CD4-positive, alpha-beta T cell treated with Interleukin-21 for 1 hour (primary cell): ENCODE measurements around the gene PRDM15.

Experiments used
- DNase-seq: peaks from one replicate; pipeline ENCODE4 v3.0.0-alpha.2; 2020

The PRDM15 gene

DNA sequence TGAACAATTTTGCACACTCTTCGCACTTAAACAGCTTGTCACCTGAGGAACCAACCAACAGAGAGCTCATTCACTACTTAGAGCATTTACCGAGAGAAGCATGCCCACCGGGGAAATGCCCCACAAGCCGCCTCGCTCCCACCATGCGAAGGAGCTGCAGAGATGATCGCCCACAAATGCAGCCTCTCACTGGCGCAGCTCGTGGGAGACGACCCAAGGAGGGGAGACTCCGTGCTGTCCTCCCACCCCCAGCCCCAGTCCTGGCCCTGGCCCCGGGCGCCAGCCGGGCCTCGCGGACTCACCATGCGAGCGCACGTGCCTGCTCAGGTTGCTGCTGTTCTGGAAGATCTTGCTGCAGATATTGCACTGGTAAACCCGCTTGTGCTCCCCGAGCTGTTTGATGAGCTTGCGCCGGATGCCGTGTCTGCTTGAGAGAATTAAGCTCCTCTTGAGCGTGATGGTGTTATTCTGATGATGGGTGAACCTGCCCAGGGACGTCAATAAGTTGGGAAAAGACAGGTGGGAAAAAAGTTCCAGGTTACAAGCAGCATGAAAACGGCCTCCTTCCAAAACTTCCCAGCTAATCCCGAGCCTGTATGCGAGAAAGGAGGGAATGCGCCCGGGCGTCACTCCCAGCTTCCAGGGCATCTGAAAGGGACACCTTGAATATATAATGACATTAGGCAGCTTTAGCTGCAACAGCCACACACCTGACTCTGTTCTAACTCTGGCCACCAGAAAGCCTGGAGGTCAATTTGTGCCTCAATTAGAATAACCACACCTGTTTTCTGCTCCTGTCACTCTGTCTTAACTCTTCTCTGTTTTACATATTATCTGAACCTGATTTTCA, 42.8 kb downstream of the PRDM15 start:
- no peak for DNase-seq

DNA sequence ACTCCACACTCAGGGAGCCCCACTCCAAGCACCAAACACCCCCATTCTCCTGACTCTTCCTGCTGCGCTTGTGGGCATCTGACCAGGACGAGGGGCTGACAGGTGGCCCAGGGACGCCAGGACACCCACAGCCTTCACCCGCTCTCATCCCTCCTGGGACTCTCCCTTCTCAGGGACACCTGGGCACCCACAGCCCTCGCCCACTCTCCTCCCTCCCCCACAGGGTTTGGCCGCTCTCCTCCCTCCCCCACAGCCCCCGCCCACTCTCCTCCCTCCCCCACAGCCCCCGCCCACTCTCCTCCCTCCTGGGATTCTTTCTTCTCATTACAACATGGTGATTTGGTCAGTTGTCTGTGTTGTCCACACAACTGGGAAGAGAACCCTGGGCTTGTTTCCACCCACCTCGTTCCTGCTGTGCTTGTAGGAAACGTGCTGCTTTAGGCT, 43.4 kb downstream of the PRDM15 start:
- no peak for DNase-seq

DNA sequence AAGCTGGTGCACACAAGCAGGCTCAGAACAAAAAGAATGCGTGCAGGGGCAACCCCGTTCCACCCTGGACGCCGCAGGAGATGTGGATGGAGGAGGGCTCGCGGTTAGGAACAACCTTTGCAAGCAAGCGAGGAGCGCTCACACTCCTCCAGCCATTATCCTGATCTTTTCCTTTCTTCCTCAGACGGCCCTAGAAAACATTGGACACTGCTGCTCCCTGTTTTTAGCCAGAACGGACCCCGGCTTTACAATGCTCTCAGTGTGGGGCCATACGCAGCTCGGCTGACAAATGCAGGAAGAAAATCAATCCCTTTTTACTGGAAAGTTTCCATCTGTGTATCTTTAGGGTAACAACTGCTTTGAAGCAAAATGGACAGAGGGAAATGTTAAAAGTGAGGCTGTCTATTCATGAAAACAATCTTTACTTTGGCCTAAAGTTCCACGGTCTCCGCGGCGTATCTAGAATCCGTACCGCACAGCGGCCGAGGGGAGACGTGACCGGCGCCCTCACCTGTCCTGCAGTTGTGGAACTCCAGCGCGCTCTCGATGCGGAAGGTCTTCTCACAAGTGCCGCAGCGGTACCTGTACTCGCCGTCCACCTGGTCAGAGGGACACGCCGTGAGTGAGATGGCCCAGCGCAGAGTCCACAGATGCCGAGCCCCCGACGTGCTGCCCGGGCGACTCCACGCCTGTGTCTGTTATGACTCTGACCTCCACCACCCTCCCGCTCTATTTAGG, 44.0 kb downstream of the PRDM15 start:
- no peak for DNase-seq

DNA sequence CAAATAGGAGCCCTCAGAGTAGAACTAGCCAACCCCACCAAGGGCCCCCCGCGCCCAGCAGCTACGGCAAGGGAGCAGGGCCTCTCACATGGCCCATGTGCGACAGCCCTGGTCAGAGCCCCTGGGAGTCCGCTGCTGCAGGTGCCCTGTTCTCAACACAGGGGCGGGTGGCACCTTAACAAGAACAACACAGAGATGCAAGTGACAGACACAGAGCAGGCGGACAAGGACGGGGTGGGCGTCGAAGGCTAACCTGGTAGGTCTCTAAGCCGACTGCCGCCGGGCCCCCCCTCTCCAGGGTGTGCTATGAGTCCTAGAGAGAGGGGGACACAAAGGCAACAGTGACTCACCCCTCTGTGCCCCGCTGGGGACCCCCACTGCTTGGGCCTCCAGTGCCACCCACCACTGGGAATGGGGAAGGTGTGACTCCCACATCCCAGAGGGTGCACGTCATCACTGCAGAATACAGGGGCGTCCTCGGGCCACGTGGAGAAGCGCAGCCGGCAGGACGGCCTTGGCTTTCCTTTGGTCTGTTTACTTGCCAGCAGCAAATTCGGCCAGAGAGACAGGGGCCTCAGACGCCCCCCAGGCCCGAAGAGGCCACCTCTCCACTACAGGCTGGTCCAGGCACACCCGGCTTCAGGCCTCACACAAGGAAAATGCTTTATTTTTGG, 44.8 kb downstream of the PRDM15 start:
- DNase-seq: no peak

DNA sequence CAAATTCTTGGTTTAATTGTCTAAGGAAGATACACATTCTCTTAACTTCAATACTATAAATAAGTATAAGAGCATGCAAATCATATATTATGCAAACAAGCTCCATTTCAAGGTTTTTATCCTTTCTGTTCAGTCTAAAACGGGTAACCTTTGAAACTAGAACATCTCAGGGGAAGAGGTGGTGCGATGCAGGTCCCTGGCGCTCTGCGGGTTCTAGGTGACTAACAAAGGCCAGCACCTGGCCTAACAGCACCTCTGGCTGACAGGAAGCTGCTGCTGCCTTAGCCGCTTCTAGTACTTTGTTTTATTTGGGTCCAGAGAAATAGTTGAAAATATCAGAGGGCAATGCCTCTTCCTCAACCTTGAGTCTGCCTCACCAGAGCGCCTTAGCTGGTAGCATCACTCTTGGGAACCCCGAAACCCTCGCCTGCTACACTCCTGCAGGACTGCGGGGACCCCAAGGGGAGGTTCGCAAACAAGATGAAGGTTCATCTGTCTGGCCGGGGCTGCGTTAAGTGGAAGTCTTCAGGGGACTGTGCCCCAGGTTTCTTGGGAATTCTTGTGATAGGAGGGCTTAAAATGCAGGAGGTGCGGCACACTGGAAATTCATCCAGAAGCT, 45.5 kb downstream of the PRDM15 start:
- DNase-seq: no peak

DNA sequence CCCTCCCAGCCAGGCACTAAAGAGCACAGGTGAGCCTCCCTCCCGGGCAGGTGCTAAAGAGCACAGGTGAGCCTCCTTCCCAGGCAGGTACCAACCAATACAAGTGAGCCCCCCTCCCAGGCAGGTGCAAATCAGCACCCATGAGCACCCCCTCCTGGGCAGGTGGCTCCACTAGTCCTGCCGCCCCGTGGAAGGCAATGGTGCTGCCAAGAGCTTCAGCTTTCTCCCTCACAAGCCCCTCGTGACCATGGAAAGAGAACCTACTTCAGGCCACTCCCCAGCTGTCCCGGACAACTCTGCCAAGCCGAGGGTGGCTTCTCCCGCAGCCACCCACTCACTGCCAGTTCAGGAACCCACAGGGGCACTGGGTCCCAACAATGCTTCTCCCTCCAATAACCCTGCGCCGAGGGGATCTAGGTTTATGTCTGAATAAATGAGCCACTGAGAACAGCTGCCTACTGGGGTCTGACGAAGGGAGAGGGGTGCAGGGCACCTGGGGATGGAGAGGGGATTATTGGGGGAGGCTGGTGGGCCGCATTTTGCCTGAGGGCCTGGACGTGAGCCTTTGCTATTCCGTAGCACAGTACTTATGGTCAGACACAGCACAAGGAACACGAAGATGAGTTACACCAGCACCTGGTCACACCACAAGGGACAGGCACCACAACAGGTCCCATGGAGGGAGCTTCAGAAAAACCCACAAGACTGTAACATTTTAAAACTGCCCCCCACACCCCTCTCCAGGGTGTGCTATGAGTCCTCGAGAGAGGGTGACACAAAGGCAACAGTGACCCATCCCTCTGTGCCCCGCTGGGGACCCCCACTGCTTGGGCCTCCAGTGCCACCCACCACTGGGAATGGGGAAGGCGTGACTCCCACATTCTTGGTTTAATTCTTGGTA, 46.3 kb downstream of the PRDM15 start:
- no peak for DNase-seq

DNA sequence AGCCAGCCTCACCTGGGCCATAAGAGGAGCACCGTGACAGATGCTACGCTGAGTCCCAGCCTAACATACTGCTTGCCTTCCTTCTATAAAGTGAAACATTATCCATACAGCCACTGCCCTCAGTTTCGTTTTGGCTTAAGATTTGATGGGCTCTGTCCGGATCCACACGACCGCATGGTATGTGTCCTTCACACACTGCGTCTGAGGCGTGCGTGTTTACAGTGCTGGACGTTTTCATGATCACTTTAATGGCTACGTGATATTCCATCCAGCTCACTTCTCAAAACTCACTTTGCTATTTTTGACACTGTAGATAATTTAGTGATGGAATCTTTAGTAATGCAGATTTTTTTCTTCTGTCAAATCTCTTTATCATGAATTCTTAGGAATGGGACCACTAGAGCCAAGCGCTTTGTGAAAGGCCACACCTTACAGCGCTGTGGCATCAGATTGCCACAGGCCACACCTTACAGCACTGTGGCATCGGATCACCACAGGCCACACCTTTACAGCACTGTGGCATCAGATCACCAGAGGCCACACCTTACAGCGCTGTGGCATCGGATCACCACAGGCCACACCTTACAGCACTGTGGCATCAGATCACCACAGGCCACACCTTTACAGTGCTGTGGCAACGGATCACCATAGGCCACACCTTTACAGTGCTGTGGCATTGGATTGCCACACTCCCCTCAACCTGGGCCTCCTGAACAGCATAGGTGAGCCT, 47.1 kb downstream of the PRDM15 start:
- DNase-seq: no peak

DNA sequence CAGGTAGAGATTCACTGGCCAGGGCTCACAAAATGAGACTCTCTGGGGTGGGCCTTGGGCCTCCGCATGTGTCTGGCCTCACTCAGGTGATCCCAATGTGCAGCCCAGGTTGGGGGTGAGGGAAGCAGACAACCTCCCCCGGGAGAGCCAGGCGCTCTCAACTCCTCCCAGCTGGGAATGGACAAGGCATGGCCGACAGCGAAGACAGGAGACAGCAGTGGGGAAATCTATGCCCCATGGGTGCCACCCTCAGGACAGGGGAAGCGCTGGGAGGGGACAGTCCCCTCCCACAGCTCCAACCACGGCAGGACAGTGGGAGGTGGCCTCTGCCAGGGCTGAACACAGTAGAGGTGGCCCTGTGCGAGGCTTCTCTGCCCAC, 47.7 kb downstream of the PRDM15 start:
- no peak for DNase-seq

DNA sequence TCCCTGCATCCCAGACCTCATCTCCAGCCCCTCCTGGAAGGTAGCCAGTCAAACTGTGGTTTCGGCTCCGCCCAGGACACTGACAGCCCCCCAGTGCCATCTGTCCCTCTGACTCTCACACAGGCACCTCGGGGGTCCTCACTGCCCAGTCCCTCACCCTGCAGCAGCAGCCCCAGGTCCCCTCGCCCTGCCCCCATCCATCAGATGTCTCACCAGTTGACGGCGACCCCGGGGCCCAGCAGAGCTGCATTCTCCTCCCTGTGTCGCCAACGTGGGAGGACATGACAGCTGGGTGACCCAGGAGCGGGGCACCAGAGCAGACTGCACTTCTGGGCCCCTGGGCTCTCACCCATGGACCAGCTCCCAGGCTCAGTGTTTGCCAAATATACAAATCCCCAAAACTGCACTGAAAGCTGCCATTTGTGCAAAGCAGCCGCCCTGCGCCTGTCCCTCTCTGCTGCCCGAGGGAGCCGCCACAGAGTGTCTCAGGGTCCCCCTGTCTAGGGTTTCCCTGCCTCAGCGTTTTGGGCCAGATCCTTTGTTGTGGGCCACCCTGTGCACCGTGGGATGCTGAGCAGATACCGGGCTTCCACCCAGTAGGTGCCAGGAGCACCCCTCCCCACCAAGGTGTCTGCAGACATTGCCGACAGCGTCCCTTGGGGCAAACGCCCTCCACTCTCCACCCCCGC, 48.2 kb downstream of the PRDM15 start:
- no peak for DNase-seq

DNA sequence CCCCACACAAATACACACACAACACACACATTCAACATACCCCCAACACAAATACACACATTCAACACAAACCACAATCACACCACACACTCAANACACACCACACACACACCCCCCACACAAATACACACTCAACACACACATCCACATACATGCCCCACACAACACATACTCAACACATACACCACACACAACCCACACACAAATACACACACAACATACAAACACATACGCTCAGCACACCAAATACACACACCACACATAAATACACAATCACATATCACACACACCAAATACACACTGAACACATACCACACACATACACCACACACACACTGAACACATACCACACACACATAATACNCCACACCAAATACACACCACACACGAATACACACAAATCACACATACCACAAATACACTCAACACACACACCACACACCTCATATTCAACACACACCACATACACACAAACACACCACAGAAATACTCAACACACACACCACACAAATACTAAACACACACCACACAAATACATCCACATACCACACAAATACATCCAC, 48.9 kb downstream of the PRDM15 start:
- no peak for DNase-seq

DNA sequence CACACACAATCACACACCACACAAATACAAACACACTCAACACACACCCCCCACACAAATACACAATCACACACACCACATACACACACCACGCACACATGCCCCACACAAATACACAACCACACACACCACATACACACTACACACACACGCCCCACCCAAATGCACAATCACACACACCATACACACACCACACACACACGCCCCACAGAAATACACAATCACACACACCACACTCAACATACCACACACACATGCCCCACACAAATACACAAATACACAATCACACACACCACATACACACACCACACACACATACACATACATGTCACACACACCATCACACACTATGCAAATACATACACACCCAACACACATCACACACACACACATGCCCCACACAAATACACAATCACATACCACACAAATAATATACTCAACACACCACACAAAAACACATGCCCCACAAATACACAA, 50.2 kb downstream of the PRDM15 start:
- DNase-seq: no peak

DNA sequence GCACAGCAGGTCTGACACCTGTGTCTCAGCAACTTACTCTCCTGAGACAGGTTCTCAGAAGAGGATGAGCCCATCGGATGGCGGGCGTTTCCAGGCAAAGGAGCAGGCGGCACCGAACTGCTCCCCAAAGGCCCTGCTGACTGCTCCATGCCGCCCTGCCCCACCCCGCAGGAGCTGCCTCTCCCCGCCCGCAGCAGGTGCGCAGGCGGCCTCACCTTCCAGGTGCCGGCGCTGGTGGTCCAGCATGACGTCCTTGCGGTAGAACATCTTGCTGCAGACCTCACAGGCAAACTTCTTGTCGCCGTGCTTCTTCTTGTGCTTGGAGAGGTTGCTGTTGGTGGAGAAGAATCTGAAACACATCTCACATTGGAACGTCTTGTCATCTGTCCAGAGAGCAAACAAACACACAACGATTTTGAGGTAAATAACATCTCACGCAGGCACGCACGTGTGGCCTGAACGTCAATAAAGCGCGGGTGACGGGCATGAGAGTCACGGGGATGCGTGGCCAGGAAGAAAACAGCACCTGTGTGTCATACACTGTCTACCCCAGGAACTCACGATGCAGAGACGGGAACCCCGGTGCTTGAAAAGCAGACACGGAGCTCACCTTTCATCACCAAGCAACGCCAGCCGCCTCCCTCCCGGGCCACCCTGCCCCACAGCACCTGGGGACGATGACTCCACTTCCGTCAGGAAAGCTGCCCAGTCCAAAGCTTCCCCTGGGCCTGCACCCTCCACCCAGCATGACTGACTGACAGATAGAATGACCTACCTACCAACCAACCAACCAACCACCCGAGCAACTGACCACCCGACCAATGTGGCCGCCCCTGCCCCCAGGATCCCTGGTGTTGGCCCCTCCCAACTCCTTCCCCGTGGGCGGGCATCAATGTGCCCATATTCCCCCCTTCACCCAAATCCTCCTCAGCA, 50.9 kb downstream of the PRDM15 start:
- no peak for DNase-seq

DNA sequence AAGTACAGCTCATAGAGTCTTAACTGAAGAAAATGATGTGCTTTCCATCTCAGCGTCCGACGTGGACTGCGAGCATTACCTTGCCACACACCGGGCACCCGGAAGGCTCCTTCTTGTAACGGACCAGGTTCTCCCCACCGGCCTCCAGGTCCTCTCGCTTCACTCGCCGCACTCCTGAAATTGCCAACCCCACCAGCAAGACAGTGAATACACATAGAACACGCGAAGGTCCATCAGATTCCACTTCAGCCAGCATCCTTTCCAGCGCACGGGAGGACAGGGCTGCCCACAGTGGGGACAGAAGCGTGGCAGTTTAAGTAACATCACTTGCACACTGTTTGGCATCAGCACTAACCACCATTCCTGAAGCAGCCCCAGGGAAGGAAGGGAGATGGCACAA, 53.3 kb downstream of the PRDM15 start:
- DNase-seq: no peak

DNA sequence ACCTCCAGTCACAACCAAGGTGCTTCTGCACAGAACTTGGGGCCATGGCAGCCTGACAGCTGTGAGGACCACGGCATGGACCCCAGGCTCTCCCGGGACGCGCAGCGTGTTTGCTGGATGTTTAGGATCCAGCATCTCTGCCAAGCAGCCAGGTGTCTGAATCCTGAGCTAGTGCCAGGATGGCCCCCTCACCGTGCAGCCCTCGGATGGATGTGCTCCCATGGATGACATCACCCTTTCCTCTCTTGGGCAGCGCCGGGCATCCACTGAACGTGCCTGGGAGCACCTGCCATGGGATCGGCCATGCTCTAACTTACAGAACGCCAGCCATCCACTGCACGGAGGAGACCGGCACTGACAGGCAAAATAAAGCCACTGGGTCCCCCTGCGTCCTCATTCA, 53.9 kb downstream of the PRDM15 start:
- no peak for DNase-seq

DNA sequence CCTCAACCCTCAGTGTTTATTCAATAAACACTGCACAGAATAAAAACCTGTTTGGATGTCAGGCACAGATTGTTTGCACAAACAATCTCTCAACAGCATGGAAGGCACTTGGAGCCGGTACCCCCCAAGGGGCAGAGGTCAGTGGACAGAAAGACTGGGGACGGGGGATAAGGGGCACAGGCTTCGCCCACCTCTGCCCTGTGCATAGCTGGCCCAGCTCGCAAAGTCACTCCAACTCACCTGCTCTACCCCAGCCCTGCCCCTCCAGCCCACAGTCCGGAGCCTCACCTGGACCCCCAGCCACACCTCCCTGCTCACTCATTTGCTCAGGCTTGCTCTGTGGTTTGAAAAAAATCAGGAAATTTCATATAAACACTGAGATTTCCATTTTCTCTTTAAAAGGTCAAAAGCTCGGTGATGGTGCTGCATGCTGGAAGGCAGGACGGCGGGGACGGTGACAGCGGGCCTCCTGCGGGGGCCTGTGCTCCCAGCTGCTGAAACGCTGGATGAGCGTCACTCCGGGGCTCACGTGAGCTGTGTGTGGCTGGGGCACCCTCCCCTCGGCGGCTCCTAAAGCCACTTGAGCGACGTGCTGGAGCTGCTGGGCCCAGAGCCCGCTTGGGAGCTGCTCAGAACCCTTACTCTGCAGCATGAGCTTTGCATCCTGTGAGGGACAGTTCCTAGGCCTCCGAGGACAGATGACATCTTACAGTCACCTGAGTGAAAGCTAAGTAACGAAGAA, 54.5 kb downstream of the PRDM15 start:
- DNase-seq: no peak

DNA sequence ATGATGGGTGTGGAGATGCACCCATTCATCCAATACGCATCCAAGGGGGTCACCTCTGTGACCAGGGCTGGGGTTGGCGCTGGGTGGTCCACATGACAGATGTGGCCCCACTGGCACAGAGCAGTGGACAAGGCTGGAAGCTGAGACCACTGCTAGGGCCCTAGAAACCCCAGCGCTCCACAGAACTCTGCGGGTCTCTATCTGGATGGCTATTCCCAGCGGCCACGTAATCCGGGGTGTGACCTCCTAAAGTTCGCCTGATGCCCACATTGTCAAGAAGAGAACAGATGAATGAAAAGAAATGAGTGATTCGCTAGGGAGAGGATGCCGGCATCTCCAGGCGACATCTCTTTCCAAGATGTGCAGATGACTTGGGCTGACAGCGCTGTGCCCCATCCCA, 55.2 kb downstream of the PRDM15 start:
- no peak for DNase-seq

DNA sequence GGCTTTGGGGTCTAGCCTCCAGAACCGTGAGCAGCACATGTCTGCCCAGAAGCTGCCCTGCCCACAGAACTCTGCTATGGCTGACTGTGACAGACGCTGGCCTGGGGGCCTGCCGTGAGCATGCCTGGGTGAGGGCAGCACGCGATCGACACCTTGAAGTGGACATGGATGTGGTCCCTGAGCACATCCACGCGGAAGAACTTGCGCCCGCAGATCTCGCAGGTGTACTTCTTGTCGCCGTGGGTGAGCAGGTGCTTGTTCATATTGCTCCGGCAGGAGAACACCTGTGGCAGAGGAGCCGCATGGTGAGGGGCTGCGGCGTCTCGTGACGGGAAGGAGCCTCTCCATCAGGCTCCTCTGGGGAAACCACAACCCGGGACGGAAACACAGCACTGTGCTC, 56.0 kb downstream of the PRDM15 start:
- DNase-seq: no peak

DNA sequence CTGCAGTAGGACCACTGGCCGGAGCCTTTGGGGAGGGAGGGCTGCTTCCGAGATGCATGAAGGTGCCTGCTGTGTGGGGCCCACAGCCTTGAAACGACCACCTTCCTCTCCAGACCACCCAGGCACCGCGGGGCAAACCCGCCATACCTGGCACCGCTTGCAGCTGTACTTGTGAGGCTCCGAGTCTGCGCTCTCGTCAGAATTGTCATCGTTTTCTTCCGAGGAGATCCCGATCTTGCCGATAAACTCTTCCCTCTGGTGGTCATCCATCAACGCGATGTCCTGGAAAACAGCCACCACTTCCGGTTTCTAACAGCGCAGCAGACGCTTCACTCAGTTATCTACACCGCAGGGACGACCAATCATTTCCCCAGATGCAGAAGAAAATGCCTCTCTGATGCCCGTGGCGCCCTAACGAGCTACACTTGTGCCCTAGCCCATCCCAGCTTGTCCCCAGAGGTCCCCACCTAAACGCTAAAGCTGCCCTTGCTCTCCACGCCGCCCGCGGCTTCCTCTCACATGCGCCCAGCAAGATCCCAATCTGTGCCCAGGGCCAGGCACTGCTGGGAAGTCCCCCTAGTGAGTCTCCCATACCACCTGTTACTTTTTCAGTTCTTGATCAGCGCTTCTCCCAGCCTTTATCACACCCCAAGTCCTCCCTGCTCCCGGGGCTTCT, 57.2 kb downstream of the PRDM15 start:
- no peak for DNase-seq
